GM23338 (cell line): ENCODE measurements around the gene SSNA1. TPM values are rescaled to one million over a fixed set of nuclear protein-coding genes. Genes with fewer than 3 reads are reported as not detected.

ENCODE experiments used
- ATAC-seq: fragments of 200-7000 bp; cut with Tn5 transposase; 3 replicates; pipeline ENCODE4 v1.9.1; 2020
- DNase-seq: peaks from one replicate; pipeline ENCODE4 v3.0.0-alpha.2; 2015; ENCODE audit warnings: low spot score
- H2AFZ ChIP-seq: fragments of 200-600 bp; sonication (generic); 2 replicates; pipeline ENCODE4 v1.8.0; 2016; ENCODE audit warnings: antibody characterized with exemption, mild to moderate bottlenecking, moderate library complexity
- H3F3A ChIP-seq: fragments of 200-600 bp; sonication (generic); replicated peaks from 2 replicates; pipeline ENCODE4 v1.8.0; 2017; ENCODE audit warnings: antibody characterized with exemption, mixed run types, low read depth
- H3K27ac ChIP-seq: fragments of 200-600 bp; sonication (generic); 2 replicates; pipeline ENCODE4 v1.6.1; 2016; ENCODE audit warnings: low read depth
- H3K27me3 ChIP-seq: fragments of 200-600 bp; sonication (generic); 2 replicates; pipeline ENCODE4 v1.8.0; 2016; ENCODE audit warnings: mild to moderate bottlenecking, mixed run types, moderate library complexity; ENCODE audit not compliant: insufficient read depth
- H3K36me3 ChIP-seq: fragments of 200-600 bp; sonication (generic); 2 replicates; pipeline ENCODE4 v1.8.0; 2016; ENCODE audit warnings: mild to moderate bottlenecking; ENCODE audit not compliant: insufficient read depth
- H3K4me1 ChIP-seq: fragments of 200-600 bp; sonication (generic); 2 replicates; pipeline ENCODE4 v1.8.0; 2016; ENCODE audit warnings: mild to moderate bottlenecking, moderate library complexity; ENCODE audit not compliant: insufficient read depth
- H3K4me2 ChIP-seq: fragments of 200-600 bp; sonication (generic); 2 replicates; pipeline ENCODE4 v1.7.1; 2017; ENCODE audit warnings: mixed run types
- H3K4me3 ChIP-seq: fragments of 200-600 bp; sonication (generic); 2 replicates; pipeline ENCODE4 v1.6.1; 2016; ENCODE audit warnings: mixed run types
- H3K79me2 ChIP-seq: fragments of 200-600 bp; sonication (generic); replicated peaks from 2 replicates; pipeline ENCODE4 v1.8.0; 2017; ENCODE audit warnings: mild to moderate bottlenecking; ENCODE audit not compliant: insufficient read depth
- H3K9me2 ChIP-seq: fragments of 200-600 bp; sonication (generic); 2 replicates; pipeline ENCODE4 v1.8.0; 2017; ENCODE audit not compliant: insufficient read depth
- H4K20me1 ChIP-seq: fragments of 200-600 bp; sonication (generic); replicated peaks from 2 replicates; pipeline ENCODE4 v1.8.0; 2017; ENCODE audit warnings: mild to moderate bottlenecking; ENCODE audit not compliant: insufficient read depth
- H3K27ac Mint-ChIP-seq: 2 replicates; pipeline ENCODE4 v1.8.0; 2020; ENCODE audit warnings: inconsistent platforms, mild to moderate bottlenecking, moderate library complexity, mixed read lengths
- H3K27me3 Mint-ChIP-seq: 3 replicates; pipeline ENCODE4 v1.8.0; 2022; ENCODE audit warnings: low read depth, mild to moderate bottlenecking, moderate library complexity, mixed read lengths, inconsistent platforms; ENCODE audit not compliant: insufficient read depth, poor library complexity
- H3K36me3 Mint-ChIP-seq: 3 replicates; pipeline ENCODE4 v1.8.0; 2021; ENCODE audit warnings: low read depth, mild to moderate bottlenecking, inconsistent platforms, moderate library complexity, mixed read lengths
- H3K4me1 Mint-ChIP-seq: 3 replicates; pipeline ENCODE4 v1.8.0; 2020; ENCODE audit warnings: mild to moderate bottlenecking, inconsistent platforms, mixed read lengths
- H3K4me3 Mint-ChIP-seq: 3 replicates; pipeline ENCODE4 v1.8.0; 2021; ENCODE audit warnings: moderate library complexity, mild to moderate bottlenecking, inconsistent platforms, mixed read lengths
- H3K9me3 Mint-ChIP-seq: 3 replicates; pipeline ENCODE4 v1.8.0; 2020; ENCODE audit warnings: moderate library complexity, mild to moderate bottlenecking, inconsistent platforms, mixed read lengths
- CTCF ChIP-seq, 2 experiments: fragments of 200-600 bp in 1 of 2; sonication (generic) in 1 of 2; conservative IDR thresholded peaks; 2 replicates each; pipeline versions ENCODE4 v1.5.1 to v1.6.1; 2016 to 2017; ENCODE audit warnings: antibody characterized with exemption in 2 of 2, low read depth in 2 of 2, mild to moderate bottlenecking in 2 of 2, moderate library complexity in 1 of 2
- POLR2AphosphoS5 ChIP-seq: IDR thresholded peaks from 2 replicates; pipeline ENCODE4 v1.6.1; 2016; ENCODE audit warnings: antibody characterized with exemption, low read depth
- STAT1 ChIP-seq: IDR thresholded peaks from one replicate; pipeline ENCODE4 v1.6.1; 2016; ENCODE audit warnings: antibody characterized with exemption; ENCODE audit not compliant: unreplicated experiment
- ZNF114 ChIP-seq: fragments of 250-450 bp; sonication (Bioruptor Pico); IDR thresholded peaks from 2 replicates; pipeline ENCODE4 v1.5.0; 2020; ENCODE audit warnings: mild to moderate bottlenecking, moderate library complexity
- ZNF331 ChIP-seq: fragments of 250-450 bp; sonication (Bioruptor Pico); IDR thresholded peaks from 2 replicates; pipeline ENCODE4 v1.5.0; 2020; ENCODE audit warnings: low read depth, mild to moderate bottlenecking, moderate library complexity
- polyA plus RNA-seq: library from polyadenylated mRNA; unstranded; fragments of >200 nt; fragmentation: Nextera tagmentation; extraction: Ambion mirVana; gene quantifications from 2 replicates; pipeline ENCODE4 v1.2.1, GENCODE V29; 2016
- total RNA-seq: library from RNA; depleted of rRNA; stranded (reverse); fragments of >200 nt; shearing (Covaris generic); gene quantifications from 2 replicates; pipeline ENCODE4 v1.2.3, GENCODE V29; 2014

Gene SSNA1
- total and polyA plus RNA-seq, 2 experiments from 2014 or later: 132 to 154 TPM

- DNase-seq (peak; percentile 66), ATAC-seq (peak; percentile 17)
- H3K4me2 ChIP-seq: no peak overlapping the region; the same call in 1 of the 2 replicates
- H3K27ac ChIP-seq: no peak overlapping the region
- no peak overlapping the region for H2AFZ ChIP-seq
- H3K4me1 ChIP-seq: peaks cover 13% of the 10 kb centered on the region; the same call in 1 of the 2 replicates
- 0 out of 2 replicates have a peak, but pooled peaks cover 3% of the 10 kb centered on the region for H3F3A ChIP-seq
- no peaks in the 10 kb centered on the region; the same call in 1 of the 2 replicates for H4K20me1 ChIP-seq
- peaks cover 15% of the 10 kb centered on the region for H3K79me2 ChIP-seq
- H3K4me3 ChIP-seq: no peak overlapping the region; the same call in 1 of the 2 replicates
- Mint-ChIP-seq H3K27ac (no peak overlapping the region), H3K27me3 (peaks cover 10% of the 10 kb centered on the region), H3K4me3 (no peak overlapping the region), H3K9me3 (no peaks in the 10 kb centered on the region), H3K4me1 (peaks cover 18% of the 10 kb centered on the region), H3K36me3 (peaks cover 3% of the 10 kb centered on the region; the same call in 1 of the 3 replicates)
- no peaks in the 10 kb centered on the region for H3K27me3 ChIP-seq
- H3K36me3 ChIP-seq: no peaks in the 10 kb centered on the region
- no peaks in the 10 kb centered on the region for H3K9me2 ChIP-seq
- no peak for TF ChIP-seq ZNF331 (CRISPR knock-in tag)
- TF ChIP-seq CTCF (conservative IDR thresholded peaks at IDR 0.05; ENCODE audit: low read depth in 2 of 2): peak; percentile 22 to 43; a peak in 3 of 4 replicates
Observed at GRCh38 chr9:137235424-137236237, 47.2 kb downstream of the SSNA1 start.

GRCh38 chr9:137236238-137236935 is 47.9 kb downstream of the SSNA1 start:
- H3K4me2 ChIP-seq: peak overlapping the region; percentile 68
- DNase-seq (peak; percentile 94), ATAC-seq (peak; percentile 57)
- TF ChIP-seq CTCF (conservative IDR thresholded peaks at IDR 0.05; ENCODE audit: low read depth in 2 of 2) (peak; percentile 91 to 95), ZNF114 (no peak), POLR2AphosphoS5 (peak; percentile 52), STAT1 (no peak)
- H3K36me3 ChIP-seq: no peaks in the 10 kb centered on the region
- Mint-ChIP-seq H3K27me3 (peaks cover 10% of the 10 kb centered on the region), H3K4me3 (no peak overlapping the region), H3K27ac (no peak overlapping the region), H3K36me3 (peaks cover 7% of the 10 kb centered on the region), H3K9me3 (no peaks in the 10 kb centered on the region), H3K4me1 (peaks cover 18% of the 10 kb centered on the region)
- H3K27me3 ChIP-seq: no peaks in the 10 kb centered on the region
- peaks cover 13% of the 10 kb centered on the region; the same call in 1 of the 2 replicates for H3K4me1 ChIP-seq
- no peak overlapping the region for H2AFZ ChIP-seq
- no peaks in the 10 kb centered on the region for H3K9me2 ChIP-seq
- H3K4me3 ChIP-seq: peak overlapping the region; percentile 35; the same call in 1 of the 2 replicates
- 0 out of 2 replicates have a peak, but pooled peaks cover 3% of the 10 kb centered on the region for H3F3A ChIP-seq
- H3K79me2 ChIP-seq: peaks cover 15% of the 10 kb centered on the region
- H4K20me1 ChIP-seq: no peaks in the 10 kb centered on the region; the same call in 1 of the 2 replicates
- H3K27ac ChIP-seq: no peak overlapping the region
